HG02678 (cell line): ENCODE measurements around the gene PSORS1C1.

Experiments used
- ATAC-seq: cut with Tn5 transposase; IDR thresholded peaks from one replicate; pipeline ENCODE4 v1.9.1; 2021; ENCODE audit warnings: mild to moderate bottlenecking, moderate library complexity; ENCODE audit not compliant: unreplicated experiment

PSORS1C1 gene

GRCh38 chr6:31125586-31126363 lies 11.2 kb downstream of the PSORS1C1 start:
- no peak for ATAC-seq

GRCh38 chr6:31126396-31127175 lies 12.0 kb downstream of the PSORS1C1 start:
- ATAC-seq = no peak

GRCh38 chr6:31128093-31128676 lies 13.6 kb downstream of the PSORS1C1 start:
- ATAC-seq = no peak

- ATAC-seq = no peak
Observed at GRCh38 chr6:31129130-31129529, 14.5 kb downstream of the PSORS1C1 start.

GRCh38 chr6:31130751-31131150 lies 16.2 kb downstream of the PSORS1C1 start:
- ATAC-seq = no peak

GRCh38 chr6:31131595-31131994 lies 17.0 kb downstream of the PSORS1C1 start:
- no peak for ATAC-seq

GRCh38 chr6:31132806-31133205 lies 18.2 kb downstream of the PSORS1C1 start:
- ATAC-seq = no peak

- ATAC-seq = no peak
Observed at GRCh38 chr6:31135710-31136109, 21.1 kb downstream of the PSORS1C1 start.

- ATAC-seq = no peak
Observed at GRCh38 chr6:31138982-31139381, 24.4 kb downstream of the PSORS1C1 start, which contains the start of gene PSORS1C2. TSS of gene PSORS1C2 (minus strand) at chr6:31139066. CDS start at chr6:31139026, 40 bp downstream.

- ATAC-seq = no peak
Observed at GRCh38 chr6:31139599-31139998, 25.0 kb downstream of the PSORS1C1 start.

GRCh38 chr6:31140643-31141042 lies 26.0 kb downstream of the PSORS1C1 start:
- no peak for ATAC-seq

GRCh38 chr6:31142361-31142761 lies 27.8 kb downstream of the PSORS1C1 start:
- ATAC-seq = no peak

GRCh38 chr6:31143148-31143547 lies 28.5 kb downstream of the PSORS1C1 start:
- ATAC-seq = no peak

GRCh38 chr6:31144296-31144969 lies 29.8 kb downstream of the PSORS1C1 start:
- no peak for ATAC-seq

GRCh38 chr6:31144970-31145340 lies 30.4 kb downstream of the PSORS1C1 start:
- no peak for ATAC-seq

- ATAC-seq = no peak
Observed at GRCh38 chr6:31145386-31145785, 30.8 kb downstream of the PSORS1C1 start.

GRCh38 chr6:31149827-31150447 lies 35.3 kb downstream of the PSORS1C1 start:
- ATAC-seq = no peak

- no peak for ATAC-seq
Observed at GRCh38 chr6:31152781-31153180, 38.2 kb downstream of the PSORS1C1 start.

GRCh38 chr6:31154436-31154835 lies 39.8 kb downstream of the PSORS1C1 start:
- ATAC-seq = no peak

GRCh38 chr6:31156641-31157040 lies 42.0 kb downstream of the PSORS1C1 start:
- no peak for ATAC-seq
